NCI-H82 treated with DMSO at 0.1 percent for 48 hours (cell line): ENCODE data around the gene HDHD2.

ENCODE experiments used
- DNase-seq: peaks from one replicate; lab custom pipeline; 2025; ENCODE audit not compliant: unreplicated experiment; lab: John Stamatoyannopoulos, UW

HDHD2 gene

GRCh38 chr18:47075098-47075883, 75.0 kb downstream of the HDHD2 start:
- DNase-seq: no peak

DNA sequence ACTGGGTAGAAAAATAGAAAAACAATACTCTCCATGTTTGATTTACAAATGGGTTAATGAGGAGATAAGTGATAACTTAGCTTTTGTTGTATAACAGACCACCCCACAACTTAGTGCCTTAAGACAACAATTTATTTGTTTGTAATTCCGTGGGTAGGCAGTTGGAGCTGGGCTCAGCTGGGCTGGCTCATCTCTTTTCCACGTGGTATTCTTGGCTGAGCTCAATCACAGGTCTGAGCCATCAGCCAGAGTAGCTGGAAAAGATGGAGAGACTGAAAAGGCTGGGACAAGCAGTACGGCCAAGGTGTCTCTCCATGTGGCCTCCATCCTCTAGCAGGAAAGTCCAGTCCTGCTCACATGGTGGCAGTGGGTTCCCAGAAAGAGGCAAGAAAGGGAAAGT, 82.7 kb downstream of the HDHD2 start:
- no peak for DNase-seq

DNA sequence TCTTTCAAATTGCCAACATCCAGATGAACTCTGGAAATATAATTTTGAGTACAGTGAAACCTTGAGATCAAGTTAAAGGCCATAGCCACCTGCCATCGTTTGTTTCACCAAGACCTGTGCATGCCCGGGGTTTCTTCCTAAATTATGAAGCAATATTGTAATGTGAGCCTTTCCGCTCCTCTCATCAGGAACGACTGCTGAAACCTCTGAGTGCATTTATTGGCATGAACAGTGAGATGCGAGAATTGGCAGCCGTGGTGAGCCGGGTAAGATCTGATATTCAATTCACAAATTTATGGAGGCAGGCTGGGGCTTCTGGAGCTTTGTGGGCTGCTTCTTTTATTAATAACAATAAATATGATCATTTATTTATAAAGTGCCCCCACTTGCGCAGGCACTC, 87.2 kb downstream of the HDHD2 start:
- DNase-seq: no peak

GRCh38 chr18:47062471-47062870, 87.8 kb downstream of the HDHD2 start:
- no peak for DNase-seq
